Keratinocyte (primary cell): ENCODE measurements around the gene ZNF521. TPM values are rescaled to one million over a fixed set of nuclear protein-coding genes. Genes with fewer than 3 reads are reported as not detected.

Source experiments
- DNase-seq: peaks from one replicate; pipeline ENCODE4 v3.0.0-alpha.2; 2011; ENCODE audit warnings: low read depth, missing footprints, low spot score
- FAIRE-seq: peaks from 2 replicates; lab custom pipeline; 2011; peaks lifted over from hg19 to GRCh38; lab: Jason Lieb, UNC
- H2AFZ ChIP-seq: 2 replicates; pipeline ENCODE4 v1.6.0; 2012; ENCODE audit warnings: low read length, control low read depth, inconsistent platforms; ENCODE audit not compliant: control insufficient read depth
- H3K27ac ChIP-seq: 2 replicates; pipeline ENCODE4 v1.5.1; 2011; ENCODE audit warnings: low read length; ENCODE audit not compliant: control insufficient read depth, insufficient read depth
- H3K27me3 ChIP-seq: 3 replicates; pipeline ENCODE4 v1.6.0; 2011; ENCODE audit warnings: low read length; ENCODE audit not compliant: control insufficient read depth, insufficient read depth; ENCODE audit errors: extremely low read depth
- H3K36me3 ChIP-seq, 2 experiments: 2 replicates in 1 of 2; 3 replicates in 1 of 2; pipeline ENCODE4 v1.5.1; 2011; ENCODE audit warnings: low read length in 2 of 2, mild to moderate bottlenecking in 1 of 2; ENCODE audit not compliant: control insufficient read depth in 2 of 2, insufficient read depth in 2 of 2; ENCODE audit errors: extremely low read depth in 1 of 2
- H3K4me1 ChIP-seq: 3 replicates; pipeline ENCODE4 v1.5.1; 2011; ENCODE audit warnings: low read length; ENCODE audit not compliant: control insufficient read depth, insufficient read depth; ENCODE audit errors: extremely low read depth
- H3K4me2 ChIP-seq: 3 replicates; pipeline ENCODE4 v1.6.0; 2011; ENCODE audit warnings: low read depth, low read length; ENCODE audit not compliant: control insufficient read depth, insufficient read depth; ENCODE audit errors: extremely low read depth
- H3K4me3 ChIP-seq, 3 experiments: fragments of 200-600 bp in 1 of 3; sonication (generic) in 1 of 3; 2 replicates in 2 of 3; 3 replicates in 1 of 3; pipeline ENCODE4 v1.5.1; 2011 to 2016; ENCODE audit warnings: low read length in 3 of 3, mild to moderate bottlenecking in 3 of 3, control low read depth in 2 of 3, inconsistent platforms in 1 of 3, low read depth in 1 of 3, mixed read lengths in 1 of 3, mixed run types in 1 of 3, moderate library complexity in 1 of 3; ENCODE audit not compliant: control insufficient read depth in 2 of 3, insufficient read depth in 2 of 3; ENCODE audit errors: extremely low read depth in 1 of 3
- H3K79me2 ChIP-seq: 2 replicates; pipeline ENCODE4 v1.6.0; 2012; ENCODE audit warnings: low read length; ENCODE audit not compliant: control insufficient read depth, insufficient read depth
- H3K9ac ChIP-seq: 3 replicates; pipeline ENCODE4 v1.6.0; 2011; ENCODE audit warnings: low read length; ENCODE audit not compliant: control insufficient read depth, insufficient read depth; ENCODE audit errors: extremely low read depth
- H3K9me1 ChIP-seq: 3 replicates; pipeline ENCODE4 v1.6.0; 2011; ENCODE audit warnings: low read length; ENCODE audit not compliant: control insufficient read depth, insufficient read depth; ENCODE audit errors: extremely low read depth
- H3K9me3 ChIP-seq: 2 replicates; pipeline ENCODE4 v1.5.1; 2012; ENCODE audit warnings: low read depth, low read length; ENCODE audit not compliant: control insufficient read depth
- H4K20me1 ChIP-seq: 3 replicates; pipeline ENCODE4 v1.6.0; 2011; ENCODE audit warnings: low read length; ENCODE audit not compliant: control insufficient read depth, insufficient read depth; ENCODE audit errors: extremely low read depth
- CTCF ChIP-seq, 3 experiments: IDR thresholded peaks in 1 of 3; conservative IDR thresholded peaks in 1 of 3; optimal IDR thresholded peaks in 1 of 3; 2 replicates in 2 of 3; 3 replicates in 1 of 3; pipeline versions ENCODE3 to v1.5.1; 2011; ENCODE audit warnings: low read length in 3 of 3, mild to moderate bottlenecking in 3 of 3, moderate library complexity in 2 of 3, control low read depth in 1 of 3, inconsistent platforms in 1 of 3; ENCODE audit not compliant: insufficient read depth in 2 of 3; ENCODE audit errors: extremely low read depth in 1 of 3
- EZH2 ChIP-seq: IDR thresholded peaks from one replicate; pipeline ENCODE4 v1.6.1; 2012; ENCODE audit warnings: inconsistent platforms, mild to moderate bottlenecking, low read length, moderate library complexity
- dilution Hi-C: fragments of 300-500 bp; cut with MboI; formaldehyde crosslinking; loops from one replicate; pipeline ENCODE4 v1.7.0; 2020; ENCODE audit warnings: low sequenced_read_pairs; ENCODE audit not compliant: extremely low pct_ligation_motif_present
- polyA plus RNA-seq, 5 experiments: library from polyadenylated mRNA; depleted of rRNA in 3 of 5; stranded (reverse) in 3 of 5; stranded (forward) in 1 of 5; unstranded in 1 of 5; fragments of >200 nt; gene quantifications; 1 replicate in 1 of 5; 2 replicates in 3 of 5; 3 replicates in 1 of 5; pipeline versions ENCODE4 v1.2.1 to v1.2.3, GENCODE V29; 2011 to 2012; ENCODE audit warnings: missing spikeins in 2 of 5, low read depth in 1 of 5, low replicate concordance in 1 of 5

Gene ZNF521
- polyA plus RNA-seq, 1 donor (not counting 4 experiments of a cell fraction or from before 2014, with no cell fraction given) = 0.07 TPM

- no peaks in the 10 kb centered on the region for H3K4me1 ChIP-seq
- dilution Hi-C loops = no loop called here
Measured at GRCh38 chr18:25364732-25365131, 12.8 kb upstream of the ZNF521 start.

GRCh38 chr18:25360301-25360899 is 8.4 kb upstream of the ZNF521 start:
- no peaks in the 10 kb centered on the region for H3K79me2 ChIP-seq
- H3K9ac ChIP-seq = no peak overlapping the region
- TF ChIP-seq CTCF (optimal IDR thresholded peaks at IDR 0.05 in 1 of 3, IDR thresholded peaks at IDR 0.05 in 1 of 3, conservative IDR thresholded peaks at IDR 0.05 in 1 of 3; ENCODE audit: extremely low read depth in 1 of 3, insufficient read depth in 2 of 3, low read length in 3 of 3) = no peak
- no peak for TF ChIP-seq EZH2
- no peaks in the 10 kb centered on the region for H3K9me1 ChIP-seq
- H3K9me3 ChIP-seq = no peaks in the 10 kb centered on the region
- H3K4me3 ChIP-seq = no peak overlapping the region
- dilution Hi-C loops = no loop called here
- H2AFZ ChIP-seq = no peak overlapping the region
- H3K4me2 ChIP-seq = no peak overlapping the region
- no peak for DNase-seq
- no peak overlapping the region for H3K27ac ChIP-seq
- H3K36me3 ChIP-seq = no peaks in the 10 kb centered on the region
- no peaks in the 10 kb centered on the region for H3K4me1 ChIP-seq
- no peaks in the 10 kb centered on the region for H4K20me1 ChIP-seq
- FAIRE-seq = no peak
- no peaks in the 10 kb centered on the region for H3K27me3 ChIP-seq

More at GRCh38 chr18:25364732-25365131, 12.8 kb upstream of the ZNF521 start:
- H3K27me3 ChIP-seq = no peaks in the 10 kb centered on the region
- H4K20me1 ChIP-seq = no peaks in the 10 kb centered on the region
- no peak overlapping the region for H3K4me2 ChIP-seq
- H3K9ac ChIP-seq = no peak overlapping the region
- no peak overlapping the region for H2AFZ ChIP-seq
- no peaks in the 10 kb centered on the region for H3K9me3 ChIP-seq
- no peak overlapping the region for H3K4me3 ChIP-seq
- H3K79me2 ChIP-seq = no peaks in the 10 kb centered on the region
- H3K27ac ChIP-seq = no peak overlapping the region
- FAIRE-seq (no peak), DNase-seq (no peak)
- no peaks in the 10 kb centered on the region for H3K36me3 ChIP-seq
- no peaks in the 10 kb centered on the region for H3K9me1 ChIP-seq
- TF ChIP-seq EZH2 (no peak), CTCF (optimal IDR thresholded peaks at IDR 0.05 in 1 of 3, IDR thresholded peaks at IDR 0.05 in 1 of 3, conservative IDR thresholded peaks at IDR 0.05 in 1 of 3; ENCODE audit: extremely low read depth in 1 of 3, insufficient read depth in 2 of 3, low read length in 3 of 3) (no peak)
